Keratinocyte (primary cell): Measurements from ENCODE around the gene MAGIX. TPM values are rescaled to one million over a fixed set of nuclear protein-coding genes. Genes with fewer than 3 reads are reported as not detected.
A peak's percentile ranks its signal among the peaks of the same experiment; 100 is the strongest.

ENCODE experiments used
- DNase-seq: peaks from one replicate; pipeline ENCODE4 v3.0.0-alpha.2; 2011; ENCODE audit warnings: low read depth, missing footprints, low spot score
- FAIRE-seq: peaks from 2 replicates; lab custom pipeline; 2011; peaks lifted over from hg19 to GRCh38; lab: Jason Lieb, UNC
- H2AFZ ChIP-seq: 2 replicates; pipeline ENCODE4 v1.6.0; 2012; ENCODE audit warnings: low read length, control low read depth, inconsistent platforms; ENCODE audit not compliant: control insufficient read depth
- H3K27ac ChIP-seq: 2 replicates; pipeline ENCODE4 v1.5.1; 2011; ENCODE audit warnings: low read length; ENCODE audit not compliant: control insufficient read depth, insufficient read depth
- H3K27me3 ChIP-seq: 3 replicates; pipeline ENCODE4 v1.6.0; 2011; ENCODE audit warnings: low read length; ENCODE audit not compliant: control insufficient read depth, insufficient read depth; ENCODE audit errors: extremely low read depth
- H3K36me3 ChIP-seq, 2 experiments: 2 replicates in 1 of 2; 3 replicates in 1 of 2; pipeline ENCODE4 v1.5.1; 2011; ENCODE audit warnings: low read length in 2 of 2, mild to moderate bottlenecking in 1 of 2; ENCODE audit not compliant: control insufficient read depth in 2 of 2, insufficient read depth in 2 of 2; ENCODE audit errors: extremely low read depth in 1 of 2
- H3K4me1 ChIP-seq: 3 replicates; pipeline ENCODE4 v1.5.1; 2011; ENCODE audit warnings: low read length; ENCODE audit not compliant: control insufficient read depth, insufficient read depth; ENCODE audit errors: extremely low read depth
- H3K4me2 ChIP-seq: 3 replicates; pipeline ENCODE4 v1.6.0; 2011; ENCODE audit warnings: low read depth, low read length; ENCODE audit not compliant: control insufficient read depth, insufficient read depth; ENCODE audit errors: extremely low read depth
- H3K4me3 ChIP-seq, 3 experiments: fragments of 200-600 bp in 1 of 3; sonication (generic) in 1 of 3; 2 replicates in 2 of 3; 3 replicates in 1 of 3; pipeline ENCODE4 v1.5.1; 2011 to 2016; ENCODE audit warnings: low read length in 3 of 3, mild to moderate bottlenecking in 3 of 3, control low read depth in 2 of 3, inconsistent platforms in 1 of 3, low read depth in 1 of 3, mixed read lengths in 1 of 3, mixed run types in 1 of 3, moderate library complexity in 1 of 3; ENCODE audit not compliant: control insufficient read depth in 2 of 3, insufficient read depth in 2 of 3; ENCODE audit errors: extremely low read depth in 1 of 3
- H3K79me2 ChIP-seq: 2 replicates; pipeline ENCODE4 v1.6.0; 2012; ENCODE audit warnings: low read length; ENCODE audit not compliant: control insufficient read depth, insufficient read depth
- H3K9ac ChIP-seq: 3 replicates; pipeline ENCODE4 v1.6.0; 2011; ENCODE audit warnings: low read length; ENCODE audit not compliant: control insufficient read depth, insufficient read depth; ENCODE audit errors: extremely low read depth
- H3K9me1 ChIP-seq: 3 replicates; pipeline ENCODE4 v1.6.0; 2011; ENCODE audit warnings: low read length; ENCODE audit not compliant: control insufficient read depth, insufficient read depth; ENCODE audit errors: extremely low read depth
- H3K9me3 ChIP-seq: 2 replicates; pipeline ENCODE4 v1.5.1; 2012; ENCODE audit warnings: low read depth, low read length; ENCODE audit not compliant: control insufficient read depth
- H4K20me1 ChIP-seq: 3 replicates; pipeline ENCODE4 v1.6.0; 2011; ENCODE audit warnings: low read length; ENCODE audit not compliant: control insufficient read depth, insufficient read depth; ENCODE audit errors: extremely low read depth
- EZH2 ChIP-seq: IDR thresholded peaks from one replicate; pipeline ENCODE4 v1.6.1; 2012; ENCODE audit warnings: inconsistent platforms, mild to moderate bottlenecking, low read length, moderate library complexity
- dilution Hi-C: fragments of 300-500 bp; cut with MboI; formaldehyde crosslinking; loops from one replicate; pipeline ENCODE4 v1.7.0; 2020; ENCODE audit warnings: low sequenced_read_pairs; ENCODE audit not compliant: extremely low pct_ligation_motif_present
- polyA plus RNA-seq, 5 experiments: library from polyadenylated mRNA; depleted of rRNA in 3 of 5; stranded (reverse) in 3 of 5; stranded (forward) in 1 of 5; unstranded in 1 of 5; fragments of >200 nt; gene quantifications; 1 replicate in 1 of 5; 2 replicates in 3 of 5; 3 replicates in 1 of 5; pipeline versions ENCODE4 v1.2.1 to v1.2.3, GENCODE V29; 2011 to 2012; ENCODE audit warnings: missing spikeins in 2 of 5, low read depth in 1 of 5, low replicate concordance in 1 of 5
- TF ChIP-seq, protein P1 (sequence below), 3 experiments: IDR thresholded peaks in 1 of 3; conservative IDR thresholded peaks in 1 of 3; optimal IDR thresholded peaks in 1 of 3; 2 replicates in 2 of 3; 3 replicates in 1 of 3; pipeline versions ENCODE3 to v1.5.1; 2011; ENCODE audit warnings: low read length in 3 of 3, mild to moderate bottlenecking in 3 of 3, moderate library complexity in 2 of 3, control low read depth in 1 of 3, inconsistent platforms in 1 of 3; ENCODE audit not compliant: insufficient read depth in 2 of 3; ENCODE audit errors: extremely low read depth in 1 of 3

The MAGIX gene
- polyA plus RNA-seq, 1 donor (not counting 4 experiments of a cell fraction or from before 2014, with no cell fraction given): 0.51 TPM

DNA sequence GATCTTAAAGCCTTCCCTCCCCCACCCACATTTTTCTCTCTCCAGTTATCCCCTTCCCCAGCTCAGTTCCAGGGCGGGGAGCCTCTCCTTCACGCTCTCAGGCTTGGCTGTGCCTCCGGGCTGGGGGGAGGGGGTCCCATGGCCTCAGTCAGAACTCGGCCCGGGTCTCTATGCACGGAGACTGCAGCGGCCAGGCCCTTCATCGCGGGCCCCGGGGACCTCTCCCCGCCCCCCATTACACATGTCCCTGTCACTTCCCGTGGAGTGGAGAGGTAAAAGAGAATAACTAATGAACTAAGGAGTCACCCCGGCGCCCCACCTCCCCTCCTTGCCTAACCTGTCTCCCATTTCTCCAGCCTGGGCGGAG is 24.5 kb downstream of the MAGIX start:
- Histone ChIP-seq H3K9me1 (no peaks in the 10 kb centered on the region), H3K27ac (no peak overlapping the region), H3K4me2 (no peak overlapping the region)

DNA sequence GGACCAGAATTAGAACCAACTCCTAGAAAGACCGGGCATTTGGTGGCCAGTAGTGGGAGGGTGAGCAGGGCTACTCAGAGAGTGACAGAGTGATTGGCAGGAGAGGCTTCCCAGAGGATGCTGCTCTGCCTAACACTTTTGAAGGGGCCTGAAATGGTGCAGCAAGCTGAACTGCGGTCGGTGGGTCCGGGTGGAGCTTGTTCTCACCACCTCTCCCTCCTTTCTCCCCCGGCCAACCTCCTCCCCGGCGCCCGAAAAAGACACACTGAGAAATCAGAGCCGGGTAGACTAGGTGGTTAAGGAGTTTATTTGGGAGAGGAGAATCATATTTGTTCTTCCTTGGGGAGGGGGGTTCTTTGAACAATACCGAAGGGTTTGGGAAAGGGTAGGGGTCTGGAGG is 25.0 kb downstream of the MAGIX start:
- FAIRE-seq: no peak
- H3K79me2 ChIP-seq: peaks cover 9% of the 10 kb centered on the region
- H3K9ac ChIP-seq: no peak overlapping the region
- DNase-seq: no peak
- no peaks in the 10 kb centered on the region for H3K9me3 ChIP-seq
- no peak overlapping the region for H3K27ac ChIP-seq
- H3K4me3 ChIP-seq: no peak overlapping the region
- no peak overlapping the region for H2AFZ ChIP-seq
- H3K4me1 ChIP-seq: peaks cover 17% of the 10 kb centered on the region
- peaks cover 4 to 6% of the 10 kb centered on the region in 2 experiments for H3K36me3 ChIP-seq
- dilution Hi-C loops: no loop called here
- no peaks in the 10 kb centered on the region for H3K9me1 ChIP-seq
- no peaks in the 10 kb centered on the region for H3K27me3 ChIP-seq
- TF ChIP-seq EZH2: no peak
- TF ChIP-seq, protein P1, sequence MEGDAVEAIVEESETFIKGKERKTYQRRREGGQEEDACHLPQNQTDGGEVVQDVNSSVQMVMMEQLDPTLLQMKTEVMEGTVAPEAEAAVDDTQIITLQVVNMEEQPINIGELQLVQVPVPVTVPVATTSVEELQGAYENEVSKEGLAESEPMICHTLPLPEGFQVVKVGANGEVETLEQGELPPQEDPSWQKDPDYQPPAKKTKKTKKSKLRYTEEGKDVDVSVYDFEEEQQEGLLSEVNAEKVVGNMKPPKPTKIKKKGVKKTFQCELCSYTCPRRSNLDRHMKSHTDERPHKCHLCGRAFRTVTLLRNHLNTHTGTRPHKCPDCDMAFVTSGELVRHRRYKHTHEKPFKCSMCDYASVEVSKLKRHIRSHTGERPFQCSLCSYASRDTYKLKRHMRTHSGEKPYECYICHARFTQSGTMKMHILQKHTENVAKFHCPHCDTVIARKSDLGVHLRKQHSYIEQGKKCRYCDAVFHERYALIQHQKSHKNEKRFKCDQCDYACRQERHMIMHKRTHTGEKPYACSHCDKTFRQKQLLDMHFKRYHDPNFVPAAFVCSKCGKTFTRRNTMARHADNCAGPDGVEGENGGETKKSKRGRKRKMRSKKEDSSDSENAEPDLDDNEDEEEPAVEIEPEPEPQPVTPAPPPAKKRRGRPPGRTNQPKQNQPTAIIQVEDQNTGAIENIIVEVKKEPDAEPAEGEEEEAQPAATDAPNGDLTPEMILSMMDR (optimal IDR thresholded peaks at IDR 0.05 in 1 of 3, IDR thresholded peaks at IDR 0.05 in 1 of 3, conservative IDR thresholded peaks at IDR 0.05 in 1 of 3; ENCODE audit: extremely low read depth in 1 of 3, insufficient read depth in 2 of 3, low read length in 3 of 3): no peak
- no peaks in the 10 kb centered on the region for H4K20me1 ChIP-seq
- no peak overlapping the region for H3K4me2 ChIP-seq

More for the DNA sequence above, 24.5 kb downstream of the MAGIX start:
- no peaks in the 10 kb centered on the region for H3K9me3 ChIP-seq
- H3K27me3 ChIP-seq: no peaks in the 10 kb centered on the region
- FAIRE-seq (no peak), DNase-seq (no peak)
- TF ChIP-seq, protein P1 (optimal IDR thresholded peaks at IDR 0.05 in 1 of 3, IDR thresholded peaks at IDR 0.05 in 1 of 3, conservative IDR thresholded peaks at IDR 0.05 in 1 of 3; ENCODE audit: extremely low read depth in 1 of 3, insufficient read depth in 2 of 3, low read length in 3 of 3): no peak
- no peak for TF ChIP-seq EZH2
- H3K9ac ChIP-seq: no peak overlapping the region
- no peak overlapping the region for H2AFZ ChIP-seq
- H3K36me3 ChIP-seq: peaks cover 4 to 6% of the 10 kb centered on the region in 2 experiments
- dilution Hi-C loops: no loop called here
- no peaks in the 10 kb centered on the region for H4K20me1 ChIP-seq
- peaks cover 17% of the 10 kb centered on the region for H3K4me1 ChIP-seq
- peaks cover 13% of the 10 kb centered on the region for H3K79me2 ChIP-seq
- H3K4me3 ChIP-seq: peak overlapping the region in 1 of 3 experiments; percentile 38
